Measurements from ENCODE around the gene MYG1. TPM values are rescaled to one million over a fixed set of nuclear protein-coding genes. Genes with fewer than 3 reads are reported as not detected.
"Not testable (repeated sequence)": the region's sequence is repeated elsewhere in the genome, so short reads cannot be mapped to it uniquely, and the experiment has no call there.

MYG1 gene
- total RNA-seq, 2 donors from 2014 or later = 48.1 to 75.4 TPM

GRCh38 chr12:53292426-53292825, 7.1 kb upstream of the MYG1 start:
- H3K4me3 ChIP-seq = no peak overlapping the region
- DNase-seq (ENCODE audit: low spot score) = no peak
- intact Hi-C loops (cut with DNase I) = no loop called here
- TF ChIP-seq POLR2A (IDR thresholded peaks at IDR 0.05) (no peak), POLR2AphosphoS5 (IDR thresholded peaks at IDR 0.05) (no peak), CTCF (IDR thresholded peaks at IDR 0.05) (no peak)
- no peaks in the 10 kb centered on the region for H3K36me3 ChIP-seq
- no peaks in the 10 kb centered on the region for H3K4me1 ChIP-seq (replicated peaks)
- no peaks in the 10 kb centered on the region for H3K9me3 ChIP-seq
- H3K27ac ChIP-seq = no peak overlapping the region
- no peaks in the 10 kb centered on the region for H3K27me3 ChIP-seq (replicated peaks; ENCODE audit: insufficient read depth)

GRCh38 chr12:53295070-53295890, 4.2 kb upstream of the MYG1 start, which contains the start of gene PFDN5:
PFDN5 (plus strand) TSS chr12:53295542; CDS start chr12:53295568, 26 bp downstream.
- 1% methylated on average over 42 of the region's 42 CpGs for WGBS
- intact Hi-C loops (cut with DNase I) = loop anchor here (5.0 kb wide), 1 partner anchor 43 kb away; a partner anchor contains a TSS

GRCh38 chr12:53295891-53296219, 3.6 kb upstream of the MYG1 start:
- Histone ChIP-seq H3K27me3 (replicated peaks; ENCODE audit: insufficient read depth) (no peaks in the 10 kb centered on the region), H3K4me1 (replicated peaks) (peaks cover 6% of the 10 kb centered on the region), H3K4me3 (peak overlapping the region; percentile 58 to 87), H3K36me3 (peaks cover 0 to 7% of the 10 kb centered on the region in 2 donors), H3K9me3 (no peaks in the 10 kb centered on the region), H3K27ac (peak overlapping the region; percentile 77 to 79)
- TF ChIP-seq POLR2AphosphoS5 (IDR thresholded peaks at IDR 0.05) (no peak), CTCF (IDR thresholded peaks at IDR 0.05) (no peak), POLR2A (IDR thresholded peaks at IDR 0.05) (no peak)
- intact Hi-C loops (cut with DNase I) = loop anchor here (5.0 kb wide), 1 partner anchor 44 kb away; a partner anchor contains a TSS
- WGBS = 2% methylated on average over 12 of the region's 12 CpGs
- DNase-seq (ENCODE audit: low spot score) = no peak

More at GRCh38 chr12:53295070-53295890, 4.2 kb upstream of the MYG1 start, which contains the start of gene PFDN5:
- Histone ChIP-seq H3K4me3 (peak within 1 kb of the TSS; percentile 58 to 87), H3K4me1 (replicated peaks) (peaks cover 3% of the 10 kb centered on the region), H3K36me3 (peaks cover 0 to 7% of the 10 kb centered on the region in 2 donors), H3K27ac (peak within 1 kb of the TSS; percentile 77 to 79), H3K9me3 (no peaks in the 10 kb centered on the region), H3K27me3 (replicated peaks; ENCODE audit: insufficient read depth) (no peaks in the 10 kb centered on the region)
- DNase-seq (ENCODE audit: low spot score) = peak; percentile 89
- peak; percentile 96 for TF ChIP-seq POLR2AphosphoS5 (IDR thresholded peaks at IDR 0.05)
- TF ChIP-seq CTCF (IDR thresholded peaks at IDR 0.05) = peak in 2 of 4 experiments; percentile 48 to 53
- peak; percentile 74 for TF ChIP-seq POLR2A (IDR thresholded peaks at IDR 0.05)

DNA sequence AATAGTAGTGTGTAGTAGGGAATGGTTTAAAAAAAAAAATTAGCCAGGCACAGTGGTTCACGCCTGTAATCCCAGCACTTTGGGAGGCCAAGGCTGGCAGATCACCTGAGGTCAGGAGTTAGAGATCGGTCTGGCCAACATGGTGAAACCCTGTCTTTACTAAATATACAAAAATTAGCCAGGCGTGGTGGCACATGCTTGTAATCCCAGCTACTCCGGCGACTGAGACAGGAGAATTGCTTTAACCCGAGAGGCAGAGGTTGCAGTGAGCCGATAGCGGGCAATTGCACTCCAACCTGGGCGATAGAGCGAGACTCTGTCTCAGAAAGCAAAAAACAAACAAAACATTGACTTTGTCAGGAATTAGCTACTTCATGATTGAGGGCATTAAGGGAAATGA, 2.4 kb upstream of the MYG1 start:
- H3K4me1 ChIP-seq (replicated peaks); DNase-seq (ENCODE audit: low spot score); H3K27me3 ChIP-seq (replicated peaks; ENCODE audit: insufficient read depth); H3K9me3 ChIP-seq; H3K27ac ChIP-seq; H3K4me3 ChIP-seq; H3K36me3 ChIP-seq: not testable (repeated sequence)
- 92% methylated on average over 10 of the region's 10 CpGs for WGBS
- intact Hi-C loops (cut with DNase I) = loop anchor here (5.0 kb wide), 1 partner anchor 45 kb away; a partner anchor contains a TSS

DNA sequence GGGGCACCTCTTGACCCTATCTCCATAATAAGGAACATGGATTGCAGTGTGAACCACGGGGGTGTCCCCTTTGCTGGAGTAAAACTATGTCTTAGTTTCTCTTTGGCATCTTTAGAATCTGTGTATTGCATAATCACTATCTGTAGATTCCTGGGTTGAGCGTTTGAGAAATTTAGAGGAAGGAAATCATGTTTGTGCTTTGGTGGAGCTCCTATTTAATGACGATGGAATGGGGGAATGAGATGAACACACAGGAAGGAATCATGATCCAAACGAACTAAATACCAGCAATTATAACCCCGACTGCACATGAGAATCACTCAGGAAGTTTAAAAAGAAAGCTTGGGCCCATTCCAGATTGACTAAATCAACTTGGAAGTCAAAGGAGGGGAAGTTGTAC, 1.3 kb upstream of the MYG1 start:
- WGBS = 69% methylated on average over 5 of the region's 5 CpGs
- intact Hi-C loops (cut with DNase I) = loop anchor here (5.0 kb wide), 1 partner anchor 46 kb away; a partner anchor contains a TSS
- Histone ChIP-seq H3K4me3 (no peak overlapping the region), H3K27ac (no peak overlapping the region), H3K36me3 (peaks cover 0 to 7% of the 10 kb centered on the region in 2 donors), H3K27me3 (replicated peaks; ENCODE audit: insufficient read depth) (no peaks in the 10 kb centered on the region), H3K9me3 (no peaks in the 10 kb centered on the region), H3K4me1 (replicated peaks) (peaks cover 9% of the 10 kb centered on the region)
- TF ChIP-seq CTCF (IDR thresholded peaks at IDR 0.05) (no peak), POLR2A (IDR thresholded peaks at IDR 0.05) (no peak), POLR2AphosphoS5 (IDR thresholded peaks at IDR 0.05) (no peak)
- DNase-seq (ENCODE audit: low spot score) = no peak

Measured in prostate gland (tissue), 2 donors.